Activated CD4-positive, alpha-beta T cell treated with anti-CD3 and anti-CD28 coated beads for 36 hours (primary cell): Measurements from ENCODE around the gene MS4A8. TPM values are rescaled to one million over a fixed set of nuclear protein-coding genes. Genes with fewer than 3 reads are reported as not detected.
"Not testable (repeated sequence)": the region's sequence is repeated elsewhere in the genome, so short reads cannot be mapped to it uniquely, and the experiment has no call there.

Experiments
- ATAC-seq: fragments of 200-7000 bp; cut with Tn5 transposase; one replicate; pipeline ENCODE4 v1.10.0; 2021; ENCODE audit warnings: mild to moderate bottlenecking, moderate library complexity
- CTCF ChIA-PET: fragments of 350-600 bp; sonication (Branson Sonifier 250); formaldehyde crosslinking; loops from one replicate; lab custom pipeline; 2021; ENCODE audit warnings: antibody characterized with exemption; lab: Charles Lee
- POLR2A ChIA-PET: fragments of 350-600 bp; sonication (Branson Sonifier 250); formaldehyde crosslinking; loops from one replicate; lab custom pipeline; 2021; ENCODE audit warnings: antibody characterized with exemption, inconsistent platforms; lab: Charles Lee
- DNase-seq: peaks from one replicate; pipeline ENCODE4 v3.0.0-alpha.2; 2020
- H3K27ac Mint-ChIP-seq: one replicate; pipeline ENCODE4 v1.8.0; 2021; ENCODE audit warnings: mixed read lengths
- H3K27me3 Mint-ChIP-seq: one replicate; pipeline ENCODE4 v1.8.0; 2021; ENCODE audit warnings: mixed read lengths
- H3K36me3 Mint-ChIP-seq: one replicate; pipeline ENCODE4 v1.8.0; 2021; ENCODE audit warnings: low read depth, mixed read lengths
- H3K4me1 Mint-ChIP-seq: one replicate; pipeline ENCODE4 v1.8.0; 2021; ENCODE audit warnings: mixed read lengths
- H3K4me3 Mint-ChIP-seq: one replicate; pipeline ENCODE4 v1.8.0; 2021; ENCODE audit warnings: mild to moderate bottlenecking, moderate library complexity, mixed read lengths
- H3K9me3 Mint-ChIP-seq: one replicate; pipeline ENCODE4 v1.8.0; 2021; ENCODE audit warnings: low read depth, mixed read lengths
- intact Hi-C, 2 experiments: fragments of 100-400 bp; cut with DNase I in 1 of 2; cut with micrococcal nuclease in 1 of 2; formaldehyde crosslinking; loops; one replicate each; pipeline versions ENCODE4 v1.14.2 to v1.15.1; 2022 to 2024; cut with DNase I, micrococcal nuclease
- total RNA-seq, 2 experiments: library from RNA; stranded (reverse); gene quantifications; one replicate each; pipeline ENCODE4 v1.2.3, GENCODE V29; 2021

Gene MS4A8
- not detected for total RNA-seq

GRCh38 chr11:60699284-60699691, at the start of gene MS4A8:
Gene MS4A8, plus strand, starts transcription at chr11:60699612. Its CDS starts 1,249 bp downstream, at chr11:60700861.
- Mint-ChIP-seq H3K27ac (no peak within 1 kb of the TSS), H3K4me1 (no peaks in the 10 kb centered on the region), H3K27me3 (peaks cover 3% of the 10 kb centered on the region), H3K36me3 (no peaks in the 10 kb centered on the region), H3K4me3 (no peak within 1 kb of the TSS), H3K9me3 (no peaks in the 10 kb centered on the region)
- no peak for DNase-seq
- intact Hi-C loops = no loop called here
- CTCF ChIA-PET = no interaction called here
- ATAC-seq = no peak
- POLR2A ChIA-PET = no interaction called here

DNA sequence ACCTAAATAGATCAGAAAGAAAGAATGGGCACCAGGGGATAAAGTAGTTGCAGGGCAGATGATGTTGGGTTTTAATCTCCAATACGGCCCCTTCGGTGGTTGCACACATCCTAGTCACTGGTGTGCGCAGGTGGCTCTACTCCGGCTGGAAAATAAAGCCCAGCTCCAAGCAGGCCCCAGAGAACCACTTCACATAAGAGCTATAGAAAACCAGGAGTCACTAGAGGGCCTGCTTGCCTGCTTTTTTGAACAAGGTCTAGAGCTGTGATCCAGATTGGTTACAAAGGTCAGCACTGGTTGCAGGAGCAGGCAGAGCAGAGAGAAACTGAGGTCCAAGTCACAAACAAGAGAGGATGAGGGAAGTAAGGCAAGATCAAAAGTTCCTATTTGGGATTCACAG, 41.5 kb upstream of the MS4A8 start:
- Mint-ChIP-seq H3K27me3 (peaks cover 12% of the 10 kb centered on the region), H3K9me3 (no peaks in the 10 kb centered on the region), H3K27ac (no peak overlapping the region), H3K4me1 (no peaks in the 10 kb centered on the region), H3K36me3 (no peaks in the 10 kb centered on the region), H3K4me3 (no peak overlapping the region)
- ATAC-seq (no peak), DNase-seq (no peak)
- ChIA-PET POLR2A (no interaction called here), CTCF (interaction anchor here (1.0 to 1.2 kb wide), 2 partner anchors 105 to 107 kb away, joined by 3 to 4 read pairs; no protein-coding TSS in a partner anchor)
- intact Hi-C loops = no loop called here

- no peaks in the 10 kb centered on the region for H3K9me3 Mint-ChIP-seq
- H3K27me3 Mint-ChIP-seq = peaks cover 11% of the 10 kb centered on the region
- no peak overlapping the region for H3K27ac Mint-ChIP-seq
- intact Hi-C loops = no loop called here
- no peak for ATAC-seq
- CTCF ChIA-PET = interaction anchor here (1.0 to 1.2 kb wide), 2 partner anchors 105 to 106 kb away, joined by 3 to 4 read pairs; no protein-coding TSS in a partner anchor
- POLR2A ChIA-PET = no interaction called here
- H3K4me3 Mint-ChIP-seq = no peak overlapping the region
- no peaks in the 10 kb centered on the region for H3K4me1 Mint-ChIP-seq
- no peaks in the 10 kb centered on the region for H3K36me3 Mint-ChIP-seq
- DNase-seq = no peak
Observed at GRCh38 chr11:60658409-60658808, 41.0 kb upstream of the MS4A8 start.

- Mint-ChIP-seq H3K4me3 (no peak overlapping the region), H3K27me3 (peaks cover 13% of the 10 kb centered on the region), H3K4me1 (no peaks in the 10 kb centered on the region), H3K27ac (no peak overlapping the region), H3K36me3 (peaks cover 7% of the 10 kb centered on the region), H3K9me3 (peaks cover 12% of the 10 kb centered on the region)
- ChIA-PET CTCF (interaction anchor here (1.3 kb wide), 1 partner anchor 338 kb away, joined by 3 read pairs; no protein-coding TSS in a partner anchor), POLR2A (no interaction called here)
- ATAC-seq = no peak
- intact Hi-C loops = no loop called here
- no peak for DNase-seq
Observed at GRCh38 chr11:60672255-60672654, 27.2 kb upstream of the MS4A8 start.

DNA sequence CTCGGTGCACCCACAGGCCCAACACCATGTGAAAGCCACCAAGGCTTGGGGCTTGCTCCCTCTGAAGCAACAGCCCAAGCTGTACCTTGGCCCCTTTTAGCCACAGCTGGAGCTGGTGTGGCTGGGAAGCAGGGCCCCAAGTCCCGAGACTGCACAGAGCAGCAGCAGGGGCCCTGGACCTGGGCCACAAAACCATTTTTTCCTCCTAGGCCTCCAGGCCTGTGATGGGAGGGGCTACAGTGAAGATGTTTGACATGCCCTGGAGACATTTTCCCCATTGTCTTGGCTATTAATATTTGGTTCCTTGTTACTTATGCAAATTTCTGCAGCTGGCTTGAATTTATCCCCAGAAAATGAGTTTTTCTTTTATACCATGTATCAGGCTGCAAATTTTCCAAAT, 21.2 kb upstream of the MS4A8 start:
- POLR2A ChIA-PET, H3K4me3 Mint-ChIP-seq, ATAC-seq, DNase-seq, H3K27ac Mint-ChIP-seq, CTCF ChIA-PET, H3K36me3 Mint-ChIP-seq, intact Hi-C loops, H3K4me1 Mint-ChIP-seq: not testable (repeated sequence)
- Mint-ChIP-seq H3K9me3 (peaks cover 24% of the 10 kb centered on the region), H3K27me3 (peaks cover 20% of the 10 kb centered on the region)

DNA sequence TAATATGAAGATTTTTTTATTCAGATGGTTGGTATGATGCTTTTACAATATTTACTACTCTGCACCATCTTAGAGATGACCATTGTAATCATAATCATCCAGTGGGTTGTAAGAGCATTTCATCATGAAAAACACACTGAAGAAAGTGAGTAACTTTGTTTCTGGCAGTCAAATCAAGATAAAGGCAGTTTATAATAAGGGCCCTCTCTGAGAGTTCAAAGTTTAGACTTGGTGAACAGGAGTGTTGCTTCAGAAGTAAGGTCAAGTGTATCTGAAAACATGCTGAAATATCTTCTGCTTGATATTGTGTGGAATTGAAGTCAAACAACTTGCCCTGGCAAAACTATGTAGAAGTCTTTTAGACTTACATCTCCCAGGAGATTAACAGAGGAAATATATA, 19.5 kb upstream of the MS4A8 start:
- no peaks in the 10 kb centered on the region for H3K4me1 Mint-ChIP-seq
- intact Hi-C loops = no loop called here
- peaks cover 20% of the 10 kb centered on the region for H3K27me3 Mint-ChIP-seq

DNA sequence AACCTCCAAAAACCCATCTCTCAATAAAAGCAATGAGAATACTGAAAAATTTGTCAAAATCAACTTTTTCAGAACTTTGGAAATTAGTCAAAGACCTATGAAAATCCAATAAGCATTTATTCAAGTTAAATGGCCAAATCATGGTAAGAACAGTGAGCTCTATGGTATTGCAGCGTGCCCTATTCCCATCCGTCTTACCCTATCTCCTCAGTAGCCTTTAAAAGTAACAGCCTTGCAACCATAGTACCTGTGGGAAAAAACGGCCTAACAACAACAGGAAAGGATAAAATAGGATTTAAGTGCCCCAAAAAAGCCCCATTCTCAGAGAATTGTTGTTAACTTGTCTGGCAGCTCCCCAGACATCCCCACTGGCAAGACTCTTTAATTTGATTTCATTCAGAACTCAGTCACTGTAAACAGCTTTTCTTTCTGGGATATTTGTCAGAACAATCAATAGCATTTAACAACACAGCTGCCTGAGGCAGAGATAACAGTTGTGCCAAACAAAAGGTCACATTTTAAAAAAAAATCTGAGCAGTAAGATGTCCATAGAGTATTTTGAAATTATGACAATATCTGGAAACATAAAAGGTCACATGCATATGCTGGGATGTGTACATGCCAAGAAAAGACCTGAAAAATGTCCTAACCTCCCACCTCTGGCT, 18.8 kb upstream of the MS4A8 start:
- H3K4me3 Mint-ChIP-seq = no peak overlapping the region
- ATAC-seq = no peak
- CTCF ChIA-PET = no interaction called here

More for the DNA sequence above, 19.5 kb upstream of the MS4A8 start:
- Mint-ChIP-seq H3K4me3 (no peak overlapping the region), H3K27ac (no peak overlapping the region), H3K9me3 (peaks cover 24% of the 10 kb centered on the region), H3K36me3 (peaks cover 8% of the 10 kb centered on the region)
- no peak for DNase-seq
- ChIA-PET CTCF (no interaction called here), POLR2A (no interaction called here)
- no peak for ATAC-seq

GRCh38 chr11:60684541-60684848, 14.9 kb upstream of the MS4A8 start:
- H3K9me3 Mint-ChIP-seq, ATAC-seq, H3K4me1 Mint-ChIP-seq, H3K36me3 Mint-ChIP-seq, intact Hi-C loops, POLR2A ChIA-PET, H3K4me3 Mint-ChIP-seq, DNase-seq, H3K27ac Mint-ChIP-seq, CTCF ChIA-PET: not testable (repeated sequence)
- peaks cover 14% of the 10 kb centered on the region for H3K27me3 Mint-ChIP-seq

More for the DNA sequence above, 18.8 kb upstream of the MS4A8 start:
- POLR2A ChIA-PET = interaction anchor here (0.6 kb wide), 1 partner anchor 317 kb away, joined by 3 read pairs; no protein-coding TSS in a partner anchor
- Mint-ChIP-seq H3K4me1 (no peaks in the 10 kb centered on the region), H3K27ac (no peak overlapping the region), H3K9me3 (peaks cover 24% of the 10 kb centered on the region), H3K36me3 (peaks cover 8% of the 10 kb centered on the region), H3K27me3 (peaks cover 20% of the 10 kb centered on the region)
- DNase-seq = no peak
- intact Hi-C loops = no loop called here

GRCh38 chr11:60691661-60692060, 7.8 kb upstream of the MS4A8 start:
- no peak overlapping the region for H3K4me3 Mint-ChIP-seq
- no peaks in the 10 kb centered on the region for H3K4me1 Mint-ChIP-seq
- ATAC-seq (no peak), DNase-seq (no peak)
- H3K9me3 Mint-ChIP-seq = no peaks in the 10 kb centered on the region
- intact Hi-C loops = no loop called here
- H3K27ac Mint-ChIP-seq = no peak overlapping the region
- H3K36me3 Mint-ChIP-seq = no peaks in the 10 kb centered on the region
- H3K27me3 Mint-ChIP-seq = peaks cover 13% of the 10 kb centered on the region
- CTCF ChIA-PET = interaction anchor here (0.5 kb wide), 1 partner anchor 49 kb away, joined by 3 read pairs; no protein-coding TSS in a partner anchor
- POLR2A ChIA-PET = no interaction called here

GRCh38 chr11:60699936-60700335, 524 bp downstream of the MS4A8 start:
- ChIA-PET CTCF (no interaction called here), POLR2A (no interaction called here)
- DNase-seq (no peak), ATAC-seq (no peak)
- no peaks in the 10 kb centered on the region for H3K36me3 Mint-ChIP-seq
- no peaks in the 10 kb centered on the region for H3K4me1 Mint-ChIP-seq
- intact Hi-C loops = no loop called here
- no peaks in the 10 kb centered on the region for H3K9me3 Mint-ChIP-seq
- H3K4me3 Mint-ChIP-seq = no peak overlapping the region
- H3K27me3 Mint-ChIP-seq = peaks cover 3% of the 10 kb centered on the region
- H3K27ac Mint-ChIP-seq = no peak overlapping the region

- DNase-seq (peak; percentile 6), ATAC-seq (no peak)
- H3K36me3 Mint-ChIP-seq = no peaks in the 10 kb centered on the region
- H3K27ac Mint-ChIP-seq = no peak overlapping the region
- CTCF ChIA-PET = interaction anchor here (0.6 to 1.5 kb wide), 5 partner anchors 14 to 337 kb away, joined by 3 to 4 read pairs (median 3); no protein-coding TSS in a partner anchor
- intact Hi-C loops = no loop called here
- H3K27me3 Mint-ChIP-seq = peaks cover 3% of the 10 kb centered on the region
- POLR2A ChIA-PET = no interaction called here
- no peaks in the 10 kb centered on the region for H3K9me3 Mint-ChIP-seq
- H3K4me1 Mint-ChIP-seq = no peaks in the 10 kb centered on the region
- no peak overlapping the region for H3K4me3 Mint-ChIP-seq
Observed at GRCh38 chr11:60700689-60701468, 1.5 kb downstream of the MS4A8 start.

GRCh38 chr11:60701469-60701818, 2.0 kb downstream of the MS4A8 start:
- Mint-ChIP-seq H3K36me3 (no peaks in the 10 kb centered on the region), H3K27me3 (peaks cover 2% of the 10 kb centered on the region), H3K4me1 (no peaks in the 10 kb centered on the region), H3K4me3 (no peak overlapping the region), H3K9me3 (no peaks in the 10 kb centered on the region), H3K27ac (no peak overlapping the region)
- no peak for DNase-seq
- ChIA-PET CTCF (interaction anchor here (0.7 to 1.5 kb wide), 5 partner anchors 14 to 265 kb away, joined by 3 to 4 read pairs (median 3); no protein-coding TSS in a partner anchor), POLR2A (no interaction called here)
- ATAC-seq = no peak
- intact Hi-C loops = no loop called here
